H9 (cell line): ENCODE measurements around the gene SPAG4. TPM values are rescaled to one million over a fixed set of nuclear protein-coding genes. Genes with fewer than 3 reads are reported as not detected.

ENCODE experiments used
- DNase-seq: peaks from one replicate; pipeline ENCODE4 v3.0.0-alpha.2; 2017
- H2AFZ ChIP-seq: one replicate; pipeline ENCODE4 v1.6.1; 2013; ENCODE audit warnings: mild to moderate bottlenecking, low read length, control low read depth, moderate library complexity
- H2AK5ac ChIP-seq: 2 replicates; pipeline ENCODE4 v1.6.1; 2013; ENCODE audit warnings: low read length, control low read depth, mixed read lengths; ENCODE audit not compliant: insufficient read length
- H2BK120ac ChIP-seq: one replicate; pipeline ENCODE4 v1.6.1; 2013; ENCODE audit warnings: low read depth, mild to moderate bottlenecking, low read length, control low read depth, inconsistent platforms; ENCODE audit not compliant: poor library complexity, severe bottlenecking
- H2BK12ac ChIP-seq: 2 replicates; pipeline ENCODE4 v1.6.1; 2013; ENCODE audit warnings: low read length, control low read depth, mixed read lengths, low read depth; ENCODE audit not compliant: insufficient read length
- H2BK15ac ChIP-seq: 2 replicates; pipeline ENCODE4 v1.6.1; 2013; ENCODE audit warnings: low read depth, low read length, control low read depth
- H2BK20ac ChIP-seq: one replicate; pipeline ENCODE4 v1.6.1; 2013; ENCODE audit warnings: low read depth, mild to moderate bottlenecking, low read length, control low read depth, inconsistent platforms; ENCODE audit not compliant: poor library complexity, severe bottlenecking
- H2BK5ac ChIP-seq: 2 replicates; pipeline ENCODE4 v1.6.1; 2013; ENCODE audit warnings: low read length, control low read depth, mixed read lengths; ENCODE audit not compliant: insufficient read length
- H3K14ac ChIP-seq: 2 replicates; pipeline ENCODE4 v1.6.1; 2013; ENCODE audit warnings: low read length, control low read depth; ENCODE audit not compliant: insufficient read depth
- H3K18ac ChIP-seq: 2 replicates; pipeline ENCODE4 v1.6.1; 2013; ENCODE audit warnings: low read depth, mild to moderate bottlenecking, mixed read lengths, low read length, control low read depth; ENCODE audit not compliant: insufficient read length
- H3K23ac ChIP-seq: 2 replicates; pipeline ENCODE4 v1.6.1; 2013; ENCODE audit warnings: low read length, control low read depth, mixed read lengths, low read depth; ENCODE audit not compliant: insufficient read length
- H3K23me2 ChIP-seq: 2 replicates; pipeline ENCODE4 v1.6.1; 2013; ENCODE audit warnings: low read depth, mild to moderate bottlenecking, mixed read lengths, low read length, control low read depth; ENCODE audit not compliant: insufficient read length, poor library complexity, severe bottlenecking
- H3K27ac ChIP-seq: 2 replicates; pipeline ENCODE4 v1.5.1; 2013; ENCODE audit warnings: low read length, control low read depth, mixed read lengths, low read depth; ENCODE audit not compliant: insufficient read length
- H3K27me3 ChIP-seq: 2 replicates; pipeline ENCODE4 v1.6.1; 2013; ENCODE audit warnings: low read length, control low read depth, inconsistent platforms; ENCODE audit not compliant: insufficient read depth
- H3K4ac ChIP-seq: 2 replicates; pipeline ENCODE4 v1.6.1; 2013; ENCODE audit warnings: low read depth, mild to moderate bottlenecking, control low read depth, inconsistent platforms, low read length, moderate library complexity
- H3K4me1 ChIP-seq: 2 replicates; pipeline ENCODE4 v1.6.1; 2013; ENCODE audit warnings: low read length, control low read depth, inconsistent platforms; ENCODE audit not compliant: insufficient read depth
- H3K4me2 ChIP-seq: 2 replicates; pipeline ENCODE4 v1.6.1; 2013; ENCODE audit warnings: low read length, control low read depth, mixed read lengths; ENCODE audit not compliant: insufficient read length, insufficient read depth
- H3K56ac ChIP-seq: 2 replicates; pipeline ENCODE4 v1.6.1; 2013; ENCODE audit warnings: low read depth, mild to moderate bottlenecking, mixed read lengths, low read length, control low read depth; ENCODE audit not compliant: insufficient read length
- H3K79me1 ChIP-seq: 2 replicates; pipeline ENCODE4 v1.6.1; 2013; ENCODE audit warnings: low read depth, mild to moderate bottlenecking, moderate library complexity, low read length, control low read depth, inconsistent platforms; ENCODE audit not compliant: insufficient read depth, poor library complexity, severe bottlenecking
- H3K79me2 ChIP-seq: 2 replicates; pipeline ENCODE4 v1.6.1; 2013; ENCODE audit warnings: low read length, control low read depth, inconsistent platforms; ENCODE audit not compliant: insufficient read depth
- H3K9ac ChIP-seq: 2 replicates; pipeline ENCODE4 v1.6.1; 2013; ENCODE audit warnings: low read length, control low read depth, mixed read lengths; ENCODE audit not compliant: insufficient read length; ENCODE audit errors: extremely low read depth
- H3K9me3 ChIP-seq: one replicate; pipeline ENCODE4 v1.6.1; 2013; ENCODE audit warnings: low read depth, low read length, inconsistent platforms; ENCODE audit not compliant: control insufficient read depth
- H3T11ph ChIP-seq: one replicate; pipeline ENCODE4 v1.6.1; 2013; ENCODE audit warnings: mild to moderate bottlenecking, low read length, control low read depth, inconsistent platforms
- H4K20me1 ChIP-seq: one replicate; pipeline ENCODE4 v1.6.1; 2013; ENCODE audit not compliant: control insufficient read depth, insufficient read length, insufficient read depth
- H4K5ac ChIP-seq: 2 replicates; pipeline ENCODE4 v1.6.1; 2013; ENCODE audit warnings: low read depth, mild to moderate bottlenecking, mixed read lengths, low read length, control low read depth; ENCODE audit not compliant: insufficient read length
- H4K8ac ChIP-seq: replicated peaks from 2 replicates; pipeline ENCODE4 v1.6.1; 2013; ENCODE audit warnings: low read length, control low read depth, mixed read lengths, low read depth; ENCODE audit not compliant: insufficient read length
- H4K91ac ChIP-seq: 2 replicates; pipeline ENCODE4 v1.6.1; 2013; ENCODE audit warnings: low read depth, mild to moderate bottlenecking, moderate library complexity, mixed read lengths, low read length, control low read depth; ENCODE audit not compliant: insufficient read length
- H3K27ac Mint-ChIP-seq, 3 experiments: 2 replicates in 2 of 3; 3 replicates in 1 of 3; pipeline ENCODE4 v1.8.0; 2020 to 2021; ENCODE audit warnings: mixed read lengths in 3 of 3, mild to moderate bottlenecking in 1 of 3, moderate library complexity in 1 of 3
- H3K27me3 Mint-ChIP-seq: 2 replicates; pipeline ENCODE4 v1.8.0; 2021; ENCODE audit warnings: low read depth, mild to moderate bottlenecking, moderate library complexity, mixed read lengths
- H3K36me3 Mint-ChIP-seq, 3 experiments: 2 replicates in 2 of 3; 3 replicates in 1 of 3; pipeline ENCODE4 v1.8.0; 2020 to 2021; ENCODE audit warnings: low read depth in 3 of 3, mixed read lengths in 3 of 3; ENCODE audit not compliant: insufficient read depth in 1 of 3
- H3K4me1 Mint-ChIP-seq, 2 experiments: 2 replicates each; pipeline ENCODE4 v1.8.0; 2020; ENCODE audit warnings: mixed read lengths in 2 of 2
- H3K4me3 Mint-ChIP-seq, 2 experiments: 2 replicates in 1 of 2; 3 replicates in 1 of 2; pipeline ENCODE4 v1.8.0; 2020 to 2021; ENCODE audit warnings: mild to moderate bottlenecking in 2 of 2, mixed read lengths in 2 of 2, moderate library complexity in 1 of 2
- H3K9me3 Mint-ChIP-seq, 2 experiments: 2 replicates in 1 of 2; 3 replicates in 1 of 2; pipeline ENCODE4 v1.8.0; 2020; ENCODE audit warnings: mild to moderate bottlenecking in 2 of 2, mixed read lengths in 2 of 2, moderate library complexity in 1 of 2
- WGBS: extraction: QIAGEN DNeasy Blood & Tissue Kit; methylation state at CpG from one replicate; pipeline ENCODE4 v1.1.7; 2013; ENCODE audit warnings: missing lambda C conversion rate, low lambda C conversion rate, mixed read lengths; ENCODE audit not compliant: insufficient read length; ENCODE audit errors: extremely low coverage; 5-methylcytosine and 5-hydroxymethylcytosine counted together
- total RNA-seq: library from RNA; stranded (reverse); gene quantifications from 2 replicates; pipeline ENCODE4 v1.2.1, GENCODE V29; 2021
- TF ChIP-seq, protein P1 (sequence below): fragments of 200-600 bp; sonication (generic); conservative IDR thresholded peaks from 3 replicates; pipeline ENCODE4 v1.8.0; 2021; ENCODE audit warnings: antibody characterized with exemption, mild to moderate bottlenecking

SPAG4 gene
- total RNA-seq, 1 experiment from 2014 or later, result 4.9 TPM

DNA sequence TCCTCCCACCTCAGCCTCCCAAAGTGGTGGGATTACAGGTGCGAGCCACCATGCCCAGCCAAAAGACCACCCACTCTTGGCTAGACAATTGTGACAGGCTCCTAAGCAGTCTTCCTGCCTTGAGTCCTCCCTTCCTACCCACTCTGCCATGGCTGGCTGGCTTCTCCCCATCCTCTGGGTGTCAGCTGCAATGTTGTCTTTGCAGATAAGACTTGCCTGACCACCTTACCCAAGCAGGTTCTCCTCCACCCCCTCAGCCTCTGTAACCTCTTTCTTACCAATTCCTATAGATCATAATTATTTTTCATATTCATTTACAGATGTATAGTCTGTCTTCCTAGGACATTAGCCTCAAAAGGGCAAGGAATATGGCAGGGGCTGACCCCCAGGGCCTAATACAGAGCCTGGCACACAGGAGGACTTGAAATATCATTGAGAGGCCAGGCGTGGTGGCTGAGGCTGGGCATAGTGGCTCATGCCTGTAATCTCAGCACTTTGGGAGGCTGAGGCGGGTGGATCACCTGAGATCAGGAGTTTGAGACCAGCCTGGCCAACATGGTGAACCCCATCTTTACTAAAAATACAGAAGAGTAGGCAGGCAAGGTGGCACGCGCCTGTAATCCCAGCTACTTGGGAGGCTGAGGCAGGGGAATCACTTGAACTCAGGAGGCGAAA lies 28.7 kb upstream of the SPAG4 start:
- H3K14ac ChIP-seq, result no peak overlapping the region
- H3K9me3 ChIP-seq, result no peaks in the 10 kb centered on the region
- H3K79me1 ChIP-seq, result no peaks in the 10 kb centered on the region
- H3K27me3 Mint-ChIP-seq, result peaks cover 1% of the 10 kb centered on the region; the same call in 1 of the 2 replicates
- no peak overlapping the region for H3K4me2 ChIP-seq
- H3K4me3 Mint-ChIP-seq, result no peak overlapping the region
- H4K20me1 ChIP-seq, result no peaks in the 10 kb centered on the region
- no peaks in the 10 kb centered on the region for H3K23me2 ChIP-seq
- 0 out of 4 replicates have a peak, but pooled peaks cover 0 to 2% of the 10 kb centered on the region in 2 experiments for H3K4me1 Mint-ChIP-seq
- H3K18ac ChIP-seq, result no peak overlapping the region
- H2AK5ac ChIP-seq, result no peak overlapping the region
- no peak overlapping the region for H4K5ac ChIP-seq
- H3K27ac ChIP-seq, result no peak overlapping the region
- no peak overlapping the region for H2AFZ ChIP-seq
- no peak overlapping the region for H3K9ac ChIP-seq
- H3K4me1 ChIP-seq, result no peaks in the 10 kb centered on the region
- no peak for DNase-seq
- H3T11ph ChIP-seq, result no peak overlapping the region
- no peak overlapping the region for H2BK120ac ChIP-seq
- no peak overlapping the region for H2BK20ac ChIP-seq
- no peak overlapping the region for H4K8ac ChIP-seq
- no peak overlapping the region for H2BK12ac ChIP-seq
- H3K79me2 ChIP-seq, result no peaks in the 10 kb centered on the region
- no peak overlapping the region for H4K91ac ChIP-seq
- H2BK5ac ChIP-seq, result no peak overlapping the region
- H3K36me3 Mint-ChIP-seq, result peaks cover 0 to 3% (median 0%) of the 10 kb centered on the region in 3 experiments; a peak in 1 of 7 replicates
- no peak overlapping the region for H2BK15ac ChIP-seq
- H3K9me3 Mint-ChIP-seq, result no peaks in the 10 kb centered on the region; a peak in 1 of 5 replicates
- no peak overlapping the region for H3K56ac ChIP-seq
- no CpG with 5 or more reads among the region's 6 CpGs for WGBS
- H3K4ac ChIP-seq, result no peak overlapping the region
- peak overlapping the region in 1 of 3 experiments; percentile 24; a peak in 1 of 7 replicates for H3K27ac Mint-ChIP-seq
- no peaks in the 10 kb centered on the region for H3K27me3 ChIP-seq
- TF ChIP-seq, protein P1, sequence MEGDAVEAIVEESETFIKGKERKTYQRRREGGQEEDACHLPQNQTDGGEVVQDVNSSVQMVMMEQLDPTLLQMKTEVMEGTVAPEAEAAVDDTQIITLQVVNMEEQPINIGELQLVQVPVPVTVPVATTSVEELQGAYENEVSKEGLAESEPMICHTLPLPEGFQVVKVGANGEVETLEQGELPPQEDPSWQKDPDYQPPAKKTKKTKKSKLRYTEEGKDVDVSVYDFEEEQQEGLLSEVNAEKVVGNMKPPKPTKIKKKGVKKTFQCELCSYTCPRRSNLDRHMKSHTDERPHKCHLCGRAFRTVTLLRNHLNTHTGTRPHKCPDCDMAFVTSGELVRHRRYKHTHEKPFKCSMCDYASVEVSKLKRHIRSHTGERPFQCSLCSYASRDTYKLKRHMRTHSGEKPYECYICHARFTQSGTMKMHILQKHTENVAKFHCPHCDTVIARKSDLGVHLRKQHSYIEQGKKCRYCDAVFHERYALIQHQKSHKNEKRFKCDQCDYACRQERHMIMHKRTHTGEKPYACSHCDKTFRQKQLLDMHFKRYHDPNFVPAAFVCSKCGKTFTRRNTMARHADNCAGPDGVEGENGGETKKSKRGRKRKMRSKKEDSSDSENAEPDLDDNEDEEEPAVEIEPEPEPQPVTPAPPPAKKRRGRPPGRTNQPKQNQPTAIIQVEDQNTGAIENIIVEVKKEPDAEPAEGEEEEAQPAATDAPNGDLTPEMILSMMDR, result no peak
- H3K23ac ChIP-seq, result no peak overlapping the region
